Hepatocyte (in vitro differentiated cells): ENCODE data around the gene RXRA.

Experiments used
- EZH2 ChIP-seq: fragments of 200-600 bp; sonication (generic); IDR thresholded peaks from 2 replicates; pipeline ENCODE4 v1.6.1; 2016; ENCODE audit warnings: antibody characterized with exemption, mild to moderate bottlenecking, borderline replicate concordance
- EZH2phosphoT487 ChIP-seq: fragments of 200-600 bp; sonication (generic); IDR thresholded peaks from one replicate; pipeline ENCODE4 v1.6.1; 2018; ENCODE audit warnings: antibody characterized with exemption, mild to moderate bottlenecking, low read depth, moderate library complexity; ENCODE audit not compliant: unreplicated experiment, severe bottlenecking
- TF ChIP-seq, protein P1 (sequence below): fragments of 200-600 bp; sonication (generic); IDR thresholded peaks from 2 replicates; pipeline ENCODE4 v1.5.1; 2016; ENCODE audit warnings: antibody characterized with exemption, mild to moderate bottlenecking; ENCODE audit not compliant: poor library complexity

DNA sequence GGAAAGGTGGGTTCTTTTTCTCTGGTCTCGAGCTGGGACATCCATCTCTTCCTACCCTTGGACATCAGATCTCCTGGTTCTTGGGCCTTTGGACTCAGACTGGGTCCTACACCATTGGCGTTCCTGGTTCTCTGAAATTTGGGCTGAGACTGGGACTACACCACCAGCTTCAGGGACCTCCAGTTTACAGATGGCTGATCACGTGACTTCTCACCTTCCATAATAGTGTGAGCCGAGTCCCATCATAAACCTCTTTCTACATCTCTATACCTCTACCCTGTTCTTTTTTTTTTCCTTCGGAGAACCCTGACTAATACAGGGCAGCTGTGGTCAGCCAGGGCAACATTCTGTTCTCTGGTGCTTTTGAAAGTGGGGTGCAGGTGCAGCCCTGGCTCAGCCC is 27.2 kb upstream of the RXRA start:
- TF ChIP-seq, protein P1, sequence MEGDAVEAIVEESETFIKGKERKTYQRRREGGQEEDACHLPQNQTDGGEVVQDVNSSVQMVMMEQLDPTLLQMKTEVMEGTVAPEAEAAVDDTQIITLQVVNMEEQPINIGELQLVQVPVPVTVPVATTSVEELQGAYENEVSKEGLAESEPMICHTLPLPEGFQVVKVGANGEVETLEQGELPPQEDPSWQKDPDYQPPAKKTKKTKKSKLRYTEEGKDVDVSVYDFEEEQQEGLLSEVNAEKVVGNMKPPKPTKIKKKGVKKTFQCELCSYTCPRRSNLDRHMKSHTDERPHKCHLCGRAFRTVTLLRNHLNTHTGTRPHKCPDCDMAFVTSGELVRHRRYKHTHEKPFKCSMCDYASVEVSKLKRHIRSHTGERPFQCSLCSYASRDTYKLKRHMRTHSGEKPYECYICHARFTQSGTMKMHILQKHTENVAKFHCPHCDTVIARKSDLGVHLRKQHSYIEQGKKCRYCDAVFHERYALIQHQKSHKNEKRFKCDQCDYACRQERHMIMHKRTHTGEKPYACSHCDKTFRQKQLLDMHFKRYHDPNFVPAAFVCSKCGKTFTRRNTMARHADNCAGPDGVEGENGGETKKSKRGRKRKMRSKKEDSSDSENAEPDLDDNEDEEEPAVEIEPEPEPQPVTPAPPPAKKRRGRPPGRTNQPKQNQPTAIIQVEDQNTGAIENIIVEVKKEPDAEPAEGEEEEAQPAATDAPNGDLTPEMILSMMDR: no peak
- no peak for TF ChIP-seq EZH2
- TF ChIP-seq EZH2phosphoT487: no peak
